ENCODE measurements around the gene DPP8.
A peak's percentile ranks its signal among the peaks of the same experiment; 100 is the strongest.

The DPP8 gene

DNA sequence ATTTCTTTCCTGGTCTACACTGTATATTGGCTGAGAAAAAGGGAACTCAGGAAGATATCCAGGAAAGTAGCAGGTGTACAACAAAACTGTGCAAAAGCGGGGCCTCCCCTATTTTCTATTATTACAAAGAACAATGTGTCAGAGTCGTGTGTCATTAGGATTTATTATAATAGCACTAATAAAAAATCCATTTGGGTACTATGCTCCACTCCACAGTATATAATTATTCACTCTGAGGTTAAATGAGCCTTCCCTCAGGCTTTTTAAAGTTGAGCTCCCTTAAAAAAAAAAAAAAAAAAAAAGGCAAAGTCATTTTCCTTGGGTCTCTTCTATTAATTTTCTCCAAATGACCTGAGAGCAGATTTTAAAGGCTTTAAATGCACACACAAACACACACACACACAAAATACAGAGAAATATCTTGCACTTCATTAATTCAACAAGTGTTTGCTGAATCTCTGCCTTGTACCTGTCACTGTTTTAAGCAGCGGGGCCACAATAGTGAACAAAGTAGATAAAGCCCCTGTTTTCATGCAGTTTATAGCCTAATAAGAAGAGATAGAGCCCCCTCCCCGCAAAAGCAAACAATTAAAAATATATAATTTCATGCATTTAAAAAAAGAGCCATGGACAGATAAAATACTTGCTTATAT lies 1.3 kb upstream of the DPP8 start:
- H3K79me2 ChIP-seq = peaks cover 9% of the 10 kb centered on the region

DNA sequence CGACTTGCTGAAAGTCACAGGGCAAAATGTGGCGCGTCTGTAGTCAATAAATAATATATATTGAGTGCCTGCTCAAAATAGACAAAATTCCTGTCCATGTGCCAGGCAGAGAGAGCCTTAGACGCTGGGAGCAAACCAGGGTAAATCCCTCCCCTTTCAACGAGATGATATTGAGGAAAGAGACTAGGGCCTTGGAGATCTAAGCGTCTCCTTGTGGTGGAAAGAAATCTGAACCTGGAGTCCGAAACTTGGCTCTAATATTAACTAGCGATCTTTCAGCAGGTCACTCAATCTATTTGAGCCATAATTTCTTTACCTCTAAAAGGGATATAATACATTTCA lies 348 bp upstream of the DPP8 start:
- H2AFZ ChIP-seq = peak overlapping the region; percentile 93
- H3K4me1 ChIP-seq = peaks cover 5% of the 10 kb centered on the region
- TF ChIP-seq, protein P1, sequence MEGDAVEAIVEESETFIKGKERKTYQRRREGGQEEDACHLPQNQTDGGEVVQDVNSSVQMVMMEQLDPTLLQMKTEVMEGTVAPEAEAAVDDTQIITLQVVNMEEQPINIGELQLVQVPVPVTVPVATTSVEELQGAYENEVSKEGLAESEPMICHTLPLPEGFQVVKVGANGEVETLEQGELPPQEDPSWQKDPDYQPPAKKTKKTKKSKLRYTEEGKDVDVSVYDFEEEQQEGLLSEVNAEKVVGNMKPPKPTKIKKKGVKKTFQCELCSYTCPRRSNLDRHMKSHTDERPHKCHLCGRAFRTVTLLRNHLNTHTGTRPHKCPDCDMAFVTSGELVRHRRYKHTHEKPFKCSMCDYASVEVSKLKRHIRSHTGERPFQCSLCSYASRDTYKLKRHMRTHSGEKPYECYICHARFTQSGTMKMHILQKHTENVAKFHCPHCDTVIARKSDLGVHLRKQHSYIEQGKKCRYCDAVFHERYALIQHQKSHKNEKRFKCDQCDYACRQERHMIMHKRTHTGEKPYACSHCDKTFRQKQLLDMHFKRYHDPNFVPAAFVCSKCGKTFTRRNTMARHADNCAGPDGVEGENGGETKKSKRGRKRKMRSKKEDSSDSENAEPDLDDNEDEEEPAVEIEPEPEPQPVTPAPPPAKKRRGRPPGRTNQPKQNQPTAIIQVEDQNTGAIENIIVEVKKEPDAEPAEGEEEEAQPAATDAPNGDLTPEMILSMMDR (IDR thresholded peaks at IDR 0.05) = no peak
- H3K27ac ChIP-seq = no peak overlapping the region
- no peaks in the 10 kb centered on the region for H3K36me3 ChIP-seq (ENCODE audit: control insufficient read depth, insufficient read depth, low read length)
- no peaks in the 10 kb centered on the region for H3K9me3 ChIP-seq (ENCODE audit: control insufficient read depth, low read length)
- H3K9ac ChIP-seq = no peak overlapping the region
- no peak overlapping the region for H3K4me3 ChIP-seq (ENCODE audit: low read depth, low read length)
- no peaks in the 10 kb centered on the region for H3K27me3 ChIP-seq (ENCODE audit: control insufficient read depth, insufficient read depth, low read length)
- no peak overlapping the region for H3K4me2 ChIP-seq (ENCODE audit: low read length)
- H3K79me2 ChIP-seq = peaks cover 9% of the 10 kb centered on the region

More for the DNA sequence above, 1.3 kb upstream of the DPP8 start:
- H3K27ac ChIP-seq = no peak overlapping the region
- H2AFZ ChIP-seq = no peak overlapping the region
- peaks cover 5% of the 10 kb centered on the region for H3K4me1 ChIP-seq
- H3K4me3 ChIP-seq (ENCODE audit: low read depth, low read length) = no peak overlapping the region
- no peaks in the 10 kb centered on the region for H3K27me3 ChIP-seq (ENCODE audit: control insufficient read depth, insufficient read depth, low read length)
- H3K36me3 ChIP-seq (ENCODE audit: control insufficient read depth, insufficient read depth, low read length) = no peaks in the 10 kb centered on the region
- TF ChIP-seq, protein P1 (IDR thresholded peaks at IDR 0.05) = no peak
- H3K4me2 ChIP-seq (ENCODE audit: low read length) = no peak overlapping the region
- H3K9me3 ChIP-seq (ENCODE audit: control insufficient read depth, low read length) = no peaks in the 10 kb centered on the region
- no peak overlapping the region for H3K9ac ChIP-seq

DNA sequence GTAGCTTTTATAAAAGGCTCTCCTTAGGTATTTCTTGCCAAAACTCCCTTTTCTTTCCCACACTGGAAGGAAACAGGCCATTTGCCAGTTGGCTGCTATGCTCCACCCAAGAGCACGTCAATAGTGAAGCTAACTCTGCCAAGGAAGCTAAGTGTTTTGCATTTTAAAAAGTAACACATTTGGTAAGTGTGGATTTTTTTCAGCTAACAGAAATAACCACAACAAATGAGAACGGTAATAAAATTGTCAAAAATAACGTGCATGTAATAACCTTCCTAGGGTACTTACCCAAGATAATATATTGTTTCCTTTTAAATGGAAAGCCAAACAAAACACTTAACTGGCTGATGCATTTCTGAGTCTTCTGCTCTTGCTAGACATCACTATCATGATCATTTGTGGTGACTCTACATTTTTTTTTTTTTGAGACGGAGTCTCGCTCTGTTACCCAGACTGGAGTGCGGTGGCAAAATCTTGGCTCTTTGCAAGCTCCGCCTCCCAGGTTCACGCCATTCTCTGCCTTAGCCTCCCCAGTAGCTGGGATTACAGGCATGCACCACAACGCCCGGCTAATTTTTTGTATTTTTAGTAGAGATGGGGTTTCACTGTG lies 4.6 kb downstream of the DPP8 start:
- Histone ChIP-seq H3K9ac (no peak overlapping the region), H3K27me3 (ENCODE audit: control insufficient read depth, insufficient read depth, low read length) (no peaks in the 10 kb centered on the region), H3K36me3 (ENCODE audit: control insufficient read depth, insufficient read depth, low read length) (no peaks in the 10 kb centered on the region), H3K4me3 (ENCODE audit: low read depth, low read length) (no peak overlapping the region), H3K4me1 (peaks cover 5% of the 10 kb centered on the region), H3K4me2 (ENCODE audit: low read length) (no peak overlapping the region), H3K79me2 (peaks cover 9% of the 10 kb centered on the region), H2AFZ (no peak overlapping the region), H3K27ac (no peak overlapping the region), H3K9me3 (ENCODE audit: control insufficient read depth, low read length) (no peaks in the 10 kb centered on the region)
- TF ChIP-seq, protein P1 (IDR thresholded peaks at IDR 0.05) = no peak

DNA sequence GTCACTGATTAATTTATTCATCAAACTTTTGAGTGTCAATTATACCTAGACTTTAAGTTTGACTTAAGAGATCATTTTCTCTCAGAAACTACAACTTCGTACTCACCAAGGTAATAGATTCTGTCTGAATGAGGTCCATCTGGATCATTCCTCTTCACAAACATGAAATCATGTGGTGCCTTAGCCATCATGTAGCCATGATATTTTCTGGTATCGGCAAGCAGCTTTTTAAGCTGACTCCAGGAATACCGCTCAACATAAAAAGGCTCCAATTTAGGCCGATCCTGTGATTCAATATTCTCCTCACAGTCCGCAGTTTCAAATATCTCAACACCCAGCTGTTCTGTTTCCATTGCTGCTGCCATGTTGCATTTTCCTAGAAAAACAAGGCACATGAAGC lies 5.3 kb downstream of the DPP8 start:
- H3K4me3 ChIP-seq (ENCODE audit: low read depth, low read length) = no peak overlapping the region
- no peaks in the 10 kb centered on the region for H3K36me3 ChIP-seq (ENCODE audit: control insufficient read depth, insufficient read depth, low read length)
- no peak overlapping the region for H3K27ac ChIP-seq
- H3K9me3 ChIP-seq (ENCODE audit: control insufficient read depth, low read length) = no peaks in the 10 kb centered on the region
- peaks cover 5% of the 10 kb centered on the region for H3K4me1 ChIP-seq
- H3K4me2 ChIP-seq (ENCODE audit: low read length) = peak overlapping the region; percentile 17
- no peak overlapping the region for H3K9ac ChIP-seq
- H3K27me3 ChIP-seq (ENCODE audit: control insufficient read depth, insufficient read depth, low read length) = no peaks in the 10 kb centered on the region
- H2AFZ ChIP-seq = no peak overlapping the region
- H3K79me2 ChIP-seq = peaks cover 8% of the 10 kb centered on the region
- TF ChIP-seq, protein P1 (IDR thresholded peaks at IDR 0.05) = no peak

DNA sequence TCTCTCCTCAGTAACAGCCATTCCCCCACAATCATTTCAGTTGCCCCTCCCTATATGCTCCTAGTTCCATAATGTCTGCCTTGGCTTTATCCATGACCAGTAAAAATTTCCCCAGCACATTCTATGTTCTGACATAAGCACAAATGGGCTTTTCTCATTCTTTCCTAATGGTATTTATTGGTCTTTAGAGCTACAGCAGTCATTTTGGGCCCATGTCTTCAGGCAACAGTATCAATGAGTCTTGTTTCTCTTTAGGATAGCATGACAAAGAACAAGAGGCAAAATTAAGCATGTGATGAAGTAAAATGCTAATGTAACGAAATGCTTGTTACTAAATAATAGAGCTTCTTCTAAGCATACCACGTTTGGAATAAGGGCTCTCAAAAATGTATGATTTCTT lies 8.2 kb downstream of the DPP8 start:
- Histone ChIP-seq H3K4me1 (no peaks in the 10 kb centered on the region), H3K36me3 (ENCODE audit: control insufficient read depth, insufficient read depth, low read length) (no peaks in the 10 kb centered on the region), H3K4me2 (ENCODE audit: low read length) (no peak overlapping the region), H3K4me3 (ENCODE audit: low read depth, low read length) (no peak overlapping the region), H3K9ac (no peak overlapping the region), H2AFZ (no peak overlapping the region), H3K27me3 (ENCODE audit: control insufficient read depth, insufficient read depth, low read length) (no peaks in the 10 kb centered on the region), H3K9me3 (ENCODE audit: control insufficient read depth, low read length) (no peaks in the 10 kb centered on the region), H3K27ac (no peak overlapping the region), H3K79me2 (no peaks in the 10 kb centered on the region)
- TF ChIP-seq, protein P1 (IDR thresholded peaks at IDR 0.05) = no peak
